Amniotic epithelial cell (primary cell): ENCODE results near the gene ARL6IP4.

Source experiments
- DNase-seq: peaks from one replicate; pipeline ENCODE4 v3.0.0-alpha.2; 2010; ENCODE audit warnings: low read depth

The ARL6IP4 gene

GRCh38 chr12:122958198-122958888, 22.1 kb upstream of the ARL6IP4 start:
- DNase-seq, result no peak

- no peak for DNase-seq
These were observed 20.8 kb upstream of the ARL6IP4 start for GRCh38 chr12:122959566-122960192.

GRCh38 chr12:122960193-122960569, 20.3 kb upstream of the ARL6IP4 start:
- no peak for DNase-seq

GRCh38 chr12:122961531-122962329, 18.8 kb upstream of the ARL6IP4 start:
- peak; percentile 60 for DNase-seq

DNA sequence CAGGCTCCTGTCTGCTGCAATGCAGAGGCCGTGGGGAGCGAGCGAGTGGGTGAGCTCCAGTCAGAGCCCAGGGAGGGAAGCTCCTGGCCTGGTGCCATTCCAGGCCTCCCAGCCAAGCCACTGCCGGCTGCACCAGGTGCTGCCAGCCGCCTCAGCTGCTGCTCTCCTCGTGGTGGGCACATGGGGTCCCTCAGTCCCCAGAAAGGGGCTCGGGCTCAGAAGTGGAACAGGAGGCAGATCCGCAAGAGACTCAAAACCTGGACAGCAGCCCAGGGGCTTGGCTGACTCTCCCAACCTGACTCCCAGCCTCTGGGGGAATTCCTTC, 16.6 kb upstream of the ARL6IP4 start:
- DNase-seq, result peak; percentile 72

- DNase-seq, result no peak
These were observed 15.8 kb upstream of the ARL6IP4 start for GRCh38 chr12:122964439-122965257.

- DNase-seq, result no peak
These were observed 15.1 kb upstream of the ARL6IP4 start for GRCh38 chr12:122965321-122965751.

GRCh38 chr12:122965851-122966742, 14.4 kb upstream of the ARL6IP4 start, which contains the start of gene ABCB9:
Gene ABCB9 (minus strand): TSS chr12:122966463. CDS start chr12:122960235, 6,228 bp downstream.
- DNase-seq, result peak; percentile 87

DNA sequence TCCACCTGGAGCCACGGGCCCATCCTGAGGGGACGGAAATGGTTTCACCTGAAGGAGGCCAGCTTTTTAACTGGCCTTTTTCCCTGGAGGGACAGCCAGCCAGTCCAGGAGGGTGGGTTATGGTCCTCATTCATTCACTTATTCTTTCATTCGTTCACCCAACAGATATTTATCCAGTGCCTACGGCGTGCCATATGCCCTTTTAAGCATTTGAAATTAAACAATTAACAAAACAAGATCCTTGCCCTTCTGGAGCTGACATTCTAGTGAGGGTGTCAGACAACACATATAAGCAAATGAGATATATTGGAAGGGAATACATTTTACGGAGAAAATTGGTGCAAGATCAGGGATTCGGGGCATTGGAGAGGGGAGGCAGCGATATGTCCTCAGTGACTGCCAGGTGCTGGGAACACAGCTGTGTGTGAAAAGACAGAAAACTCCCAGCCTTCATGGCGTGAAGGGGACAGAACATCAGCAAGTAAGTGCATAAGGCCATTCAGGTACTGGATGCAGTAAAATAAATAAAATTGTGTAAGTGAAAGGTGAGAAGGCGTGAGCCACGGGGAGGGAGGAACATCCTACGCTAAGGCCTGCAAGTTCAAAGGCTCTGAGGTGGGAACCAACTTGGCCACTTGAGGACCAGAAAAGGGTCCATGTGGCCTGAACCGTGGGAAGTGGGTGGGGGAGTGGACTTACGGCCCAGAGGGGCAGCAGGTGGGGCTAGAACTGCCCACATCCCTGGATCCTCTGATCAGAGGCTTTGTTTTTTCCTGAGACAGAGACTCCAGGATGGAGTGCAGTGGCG, 13.5 kb upstream of the ARL6IP4 start:
- no peak for DNase-seq

- DNase-seq, result no peak
These were observed 12.4 kb upstream of the ARL6IP4 start for GRCh38 chr12:122968104-122968503.

GRCh38 chr12:122969676-122970075, 10.8 kb upstream of the ARL6IP4 start:
- no peak for DNase-seq

GRCh38 chr12:122974274-122974891, 6.1 kb upstream of the ARL6IP4 start:
- DNase-seq, result peak; percentile 98

DNA sequence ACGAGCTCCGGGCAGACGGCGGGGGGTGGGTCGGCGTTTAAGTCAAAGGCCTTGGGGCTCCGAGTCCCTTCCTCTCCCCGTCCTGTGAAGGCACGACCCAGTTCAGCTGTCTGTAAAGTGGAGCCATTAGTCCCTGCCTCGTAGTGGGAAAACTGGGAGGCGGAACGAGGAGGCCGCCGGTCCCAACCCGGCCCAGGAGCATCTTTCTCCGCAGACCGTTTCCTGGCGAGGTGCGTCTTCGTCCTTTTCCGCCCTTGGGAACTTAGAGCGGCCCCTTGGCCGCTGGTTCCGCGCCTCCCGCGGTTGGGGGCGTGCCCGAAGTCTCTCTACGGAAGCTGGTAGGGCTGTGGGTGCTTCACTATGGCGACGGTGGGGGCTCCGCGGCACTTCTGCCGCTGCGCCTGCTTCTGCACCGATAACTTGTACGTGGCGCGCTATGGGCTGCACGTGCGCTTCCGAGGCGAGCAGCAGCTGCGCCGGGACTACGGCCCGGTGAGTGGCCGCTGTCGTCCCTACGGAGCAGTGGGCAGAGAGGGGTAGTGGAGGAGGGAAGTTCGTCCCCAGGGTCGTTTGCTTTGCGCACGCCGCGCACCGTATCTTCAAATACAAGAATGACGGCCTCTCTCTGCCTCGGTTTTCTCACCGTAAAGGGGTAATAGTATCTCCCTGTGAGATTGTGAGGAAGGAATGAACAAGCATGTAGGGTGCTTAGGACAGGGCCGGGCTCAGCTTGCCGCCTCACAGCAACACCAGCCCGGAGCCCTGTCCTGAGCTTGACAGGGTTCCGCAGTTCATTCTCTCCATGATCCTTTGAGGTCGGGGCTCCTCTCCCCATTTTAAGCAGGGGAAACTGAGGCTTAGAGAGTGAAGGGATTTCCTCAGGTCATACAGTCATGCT, 5.3 kb upstream of the ARL6IP4 start, which contains the start of gene OGFOD2:
Gene OGFOD2 (plus strand): TSS at position 353 of the 898 bp plus-strand sequence. CDS start 8 bp downstream, at position 361.
- DNase-seq, result peak; percentile 87

GRCh38 chr12:122975790-122976647, 4.5 kb upstream of the ARL6IP4 start:
- no peak for DNase-seq

GRCh38 chr12:122976648-122976975, 3.9 kb upstream of the ARL6IP4 start:
- DNase-seq, result no peak

DNA sequence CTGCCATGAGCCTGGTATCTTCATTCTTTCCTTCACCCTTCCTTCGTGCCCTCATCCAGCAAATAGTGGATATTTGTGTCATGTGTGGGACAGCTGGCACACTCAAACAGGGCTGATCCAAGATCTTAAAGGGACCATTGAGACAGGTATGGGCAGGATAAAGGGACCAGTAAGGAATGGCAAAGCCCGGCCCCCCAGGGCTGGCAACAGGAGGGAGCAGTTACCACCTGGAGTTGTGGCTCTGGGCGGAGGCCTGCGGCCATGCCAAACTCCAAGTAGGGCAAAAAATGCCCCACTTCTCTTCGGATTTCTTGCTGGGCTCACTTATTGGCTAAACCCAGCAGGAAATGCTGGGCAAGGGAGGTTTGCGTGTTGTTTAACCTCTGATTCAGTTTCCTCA, 3.3 kb upstream of the ARL6IP4 start:
- no peak for DNase-seq

DNA sequence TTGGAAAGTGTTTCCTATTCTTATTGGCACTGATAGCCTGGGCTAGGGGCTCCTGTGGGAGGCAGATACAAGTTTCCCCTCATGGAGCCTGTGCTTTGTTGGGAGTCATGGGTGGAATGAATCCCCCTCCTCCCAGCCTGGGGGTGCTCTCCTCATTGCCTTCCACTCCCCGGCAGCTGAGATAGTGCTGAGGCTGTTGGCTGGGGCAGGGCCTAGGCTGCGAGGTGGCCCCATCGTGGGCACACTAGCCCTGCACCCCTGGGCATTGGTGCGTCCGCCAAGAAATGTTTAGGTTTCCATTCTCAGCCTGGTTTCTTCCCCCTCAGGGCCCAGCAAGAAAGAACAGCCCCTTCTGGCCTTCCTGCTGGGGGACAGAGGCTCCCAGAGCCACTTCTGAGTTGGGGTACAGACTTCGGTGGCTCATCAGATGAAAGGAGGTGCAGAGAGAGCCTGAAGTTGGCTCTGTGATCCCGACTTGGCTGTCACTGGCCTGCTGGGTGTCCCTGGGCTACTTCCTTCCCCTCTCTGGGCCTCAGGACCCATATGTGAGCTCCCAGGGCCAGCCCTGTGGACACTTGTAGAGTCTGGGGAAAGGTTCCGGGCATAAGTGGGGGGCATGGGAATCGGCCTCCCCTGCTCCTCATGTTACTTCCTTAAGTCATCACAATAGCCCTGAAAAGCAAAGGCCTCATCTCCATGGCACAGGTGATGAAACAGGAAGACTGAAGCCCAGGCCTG, 2.7 kb upstream of the ARL6IP4 start:
- DNase-seq, result no peak
